ENCODE data around the gene MIA.
"Not testable (repeated sequence)": the region's sequence is repeated elsewhere in the genome, so short reads cannot be mapped to it uniquely, and the experiment has no call there.

The MIA gene
- total RNA-seq, result 0 to 0.16 (median 0) reads per million in 18 experiments

GRCh38 chr19:40774916-40775631, at the start of gene MIA:
MIA (plus strand) TSS chr19:40775521; CDS start chr19:40775543, 22 bp downstream.
- no peak for DNase-seq

GRCh38 chr19:40726279-40726678, 49.0 kb upstream of the MIA start:
- no peak for DNase-seq

GRCh38 chr19:40730065-40730464, 45.3 kb upstream of the MIA start:
- not testable (repeated sequence) for DNase-seq

- not testable (repeated sequence) for DNase-seq
These were observed 43.0 kb upstream of the MIA start for GRCh38 chr19:40732304-40732703.

- DNase-seq, result no peak
These were observed 42.2 kb upstream of the MIA start for GRCh38 chr19:40733149-40733548.

- no peak for DNase-seq
These were observed 40.1 kb upstream of the MIA start for GRCh38 chr19:40735013-40735771.

- no peak for DNase-seq
These were observed 38.7 kb upstream of the MIA start for GRCh38 chr19:40736661-40737060.

GRCh38 chr19:40737102-40737644, 38.1 kb upstream of the MIA start:
- DNase-seq, result no peak

GRCh38 chr19:40739030-40739839, 36.1 kb upstream of the MIA start:
- no peak for DNase-seq

GRCh38 chr19:40739871-40740703, 35.2 kb upstream of the MIA start:
- no peak for DNase-seq

GRCh38 chr19:40740747-40741146, 34.6 kb upstream of the MIA start:
- no peak for DNase-seq

- DNase-seq, result peak; percentile 36 to 69
These were observed 33.6 kb upstream of the MIA start for GRCh38 chr19:40741527-40742390.

GRCh38 chr19:40742477-40742876, 32.8 kb upstream of the MIA start:
- DNase-seq, result no peak

GRCh38 chr19:40742886-40743285, 32.4 kb upstream of the MIA start:
- peak in 1 of 2 donors; percentile 60 for DNase-seq

- no peak for DNase-seq
These were observed 31.4 kb upstream of the MIA start for GRCh38 chr19:40743926-40744325.

GRCh38 chr19:40744554-40745401, 30.5 kb upstream of the MIA start:
- DNase-seq, result no peak

GRCh38 chr19:40745402-40745780, 29.9 kb upstream of the MIA start:
- DNase-seq, result no peak

- no peak for DNase-seq
These were observed 27.8 kb upstream of the MIA start for GRCh38 chr19:40747536-40747935.

- peak; percentile 100 for DNase-seq
These were observed 25.1 kb upstream of the MIA start, which contains the start of gene ACTMAP for GRCh38 chr19:40750058-40750873. ACTMAP (minus strand) TSS chr19:40750477; CDS start chr19:40749803, 674 bp downstream.
